Body of pancreas (tissue), 4 donors: ENCODE measurements around the gene ASTN2.

Source experiments
- CTCF ChIP-seq, 7 experiments: fragments of 450-650 bp in 4 of 7; fragments of 200-600 bp in 3 of 7; sonication (generic) in 3 of 7; IDR thresholded peaks; one replicate each; pipeline ENCODE4 v1.5.1; 2016 to 2019; ENCODE audit warnings: antibody characterized with exemption in 7 of 7
- POLR2A ChIP-seq, 3 donors: fragments of 450-650 bp; IDR thresholded peaks; one replicate each; pipeline ENCODE4 v1.6.1; 2016; ENCODE audit warnings: antibody characterized with exemption in 3 of 3, mild to moderate bottlenecking in 2 of 3

- TF ChIP-seq POLR2A (IDR thresholded peaks at IDR 0.05) (no peak), CTCF (IDR thresholded peaks at IDR 0.05) (peak in 1 of 7 experiments; percentile 5)
Measured at GRCh38 chr9:117392992-117393391, 21.9 kb downstream of the ASTN2 start.
